ENCODE data around the gene STH. TPM values are rescaled to one million over a fixed set of nuclear protein-coding genes. Genes with fewer than 3 reads are reported as not detected.

STH gene
- polyA plus RNA-seq, 2 of the 4 experiments (the other 2 are of a cell fraction), result not detected

DNA sequence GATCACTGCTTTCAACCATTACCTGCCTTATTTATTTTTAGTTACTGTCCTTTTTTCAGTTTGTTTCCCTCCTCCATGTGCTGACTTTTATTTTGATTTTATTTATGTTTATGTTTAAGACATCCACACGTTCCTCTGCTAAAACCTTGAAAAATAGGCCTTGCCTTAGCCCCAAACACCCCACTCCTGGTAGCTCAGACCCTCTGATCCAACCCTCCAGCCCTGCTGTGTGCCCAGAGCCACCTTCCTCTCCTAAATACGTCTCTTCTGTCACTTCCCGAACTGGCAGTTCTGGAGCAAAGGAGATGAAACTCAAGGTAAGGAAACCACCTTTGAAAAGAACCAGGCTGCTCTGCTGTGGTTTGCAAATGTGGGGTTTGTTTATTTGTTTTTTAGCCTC, 9.3 kb upstream of the STH start:
- CTCF ChIA-PET, result interaction anchor here (0.6 to 5.1 kb wide), 6 partner anchors 11 to 1020 kb away, joined by 3 to 34 read pairs (median 4); no protein-coding TSS in a partner anchor

DNA sequence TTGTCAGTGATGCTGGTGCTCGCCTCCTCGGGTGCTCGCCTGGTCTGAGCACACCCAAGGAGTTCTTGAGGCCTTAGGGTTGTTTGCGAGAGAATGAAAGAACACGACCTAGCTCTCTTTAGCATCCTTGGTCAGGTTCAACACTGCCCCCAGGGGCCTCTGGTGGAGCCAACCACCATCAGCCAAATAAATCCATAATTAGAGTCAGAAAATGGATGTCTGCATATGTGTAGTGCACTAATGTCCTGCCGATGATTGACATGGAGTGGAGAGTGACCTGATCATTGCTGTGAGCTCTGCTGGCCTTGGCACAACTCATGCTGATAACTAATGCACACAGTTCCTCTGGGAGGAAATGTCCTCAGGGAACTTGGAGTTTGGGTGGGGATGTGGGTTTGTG, 8.2 kb upstream of the STH start:
- no peak for DNase-seq (ENCODE audit: low read depth in 1 of 2, low spot score in 1 of 2)
- H3K9me3 ChIP-seq, result no peaks in the 10 kb centered on the region
- no peak overlapping the region for H3K4me3 ChIP-seq
- no peak overlapping the region for H3K4me2 ChIP-seq
- ChIA-PET POLR2A (no interaction called here), CTCF (interaction anchor here (0.7 to 5.1 kb wide), 7 partner anchors 10 to 271 kb away, joined by 3 to 34 read pairs (median 4); partner anchors contain the start of genes KANSL1 and MAPT)
- H3K27ac ChIP-seq, result no peak overlapping the region
- peak in 1 of 2 experiments; percentile 50; a peak in 3 of 6 replicates for ATAC-seq
- FAIRE-seq, result no peak
- no peaks in the 10 kb centered on the region for H3K4me1 ChIP-seq
- WGBS (ENCODE audit: missing lambda C conversion rate), result 85% methylated on average over 6 of the region's 6 CpGs
- TF ChIP-seq TFCP2L1 (CRISPR knock-in tag; IDR thresholded peaks at IDR 0.05) (no peak), TP53 (CRISPR knock-in tag; IDR thresholded peaks at IDR 0.05) (no peak), CTCF (IDR thresholded peaks at IDR 0.05) (no peak), EHMT2 (IDR thresholded peaks at IDR 0.05; ENCODE audit: low read depth) (no peak), SREBF2 (IDR thresholded peaks at IDR 0.05) (no peak), ATOH8 (CRISPR knock-in tag; IDR thresholded peaks at IDR 0.05; ENCODE audit: low read depth) (no peak), KDM5A (IDR thresholded peaks at IDR 0.05) (no peak), REST (IDR thresholded peaks at IDR 0.05) (no peak)

More for the DNA sequence above, 9.3 kb upstream of the STH start:
- POLR2A ChIA-PET, result no interaction called here
- ATAC-seq (no peak), DNase-seq (ENCODE audit: low read depth in 1 of 2, low spot score in 1 of 2) (no peak), FAIRE-seq (no peak)
- Histone ChIP-seq H3K4me3 (no peak overlapping the region), H3K9me3 (no peaks in the 10 kb centered on the region), H3K4me2 (no peak overlapping the region), H3K27ac (no peak overlapping the region), H3K4me1 (no peaks in the 10 kb centered on the region)
- WGBS (ENCODE audit: missing lambda C conversion rate), result 56% methylated on average over 3 of the region's 3 CpGs
- no peak for TF ChIP-seq HMGXB4 (CRISPR knock-in tag; IDR thresholded peaks at IDR 0.05; ENCODE audit: borderline replicate concordance)
- no peak for TF ChIP-seq FOXS1 (CRISPR knock-in tag; IDR thresholded peaks at IDR 0.05)
- TF ChIP-seq BCL3 (IDR thresholded peaks at IDR 0.05), result no peak
- no peak for TF ChIP-seq REST (IDR thresholded peaks at IDR 0.05)
- no peak for TF ChIP-seq CHD2 (IDR thresholded peaks at IDR 0.05; ENCODE audit: low read length, partially characterized antibody)
- TF ChIP-seq KDM5A (IDR thresholded peaks at IDR 0.05), result no peak
- TF ChIP-seq ZNF302 (CRISPR knock-in tag; IDR thresholded peaks at IDR 0.05), result no peak
- TF ChIP-seq TFCP2L1 (CRISPR knock-in tag; IDR thresholded peaks at IDR 0.05), result no peak
- TF ChIP-seq POLR2AphosphoS2 (conservative IDR thresholded peaks at IDR 0.05; ENCODE audit: low read length), result no peak
- no peak for TF ChIP-seq ESRRA (IDR thresholded peaks at IDR 0.05; ENCODE audit: borderline replicate concordance, low read length)

All from A549 (cell line).